GM06990 (cell line): ENCODE data around the gene LPP.

Experiments used
- DNase-seq: peaks from one replicate; pipeline ENCODE4 v3.0.0-alpha.2; 2011; ENCODE audit not compliant: insufficient read length; ENCODE audit errors: extremely low read depth
- H3K27me3 ChIP-seq: replicated peaks from 2 replicates; pipeline ENCODE4 v1.6.0; 2011; ENCODE audit warnings: low read length; ENCODE audit not compliant: control insufficient read depth, insufficient read depth
- H3K36me3 ChIP-seq: 2 replicates; pipeline ENCODE4 v1.5.1; 2011; ENCODE audit warnings: low read length; ENCODE audit not compliant: control insufficient read depth, insufficient read depth
- H3K4me3 ChIP-seq: replicated peaks from 2 replicates; pipeline ENCODE4 v1.5.1; 2011; ENCODE audit warnings: low read depth, mild to moderate bottlenecking, control low read depth, low read length
- CTCF ChIP-seq: IDR thresholded peaks from 2 replicates; pipeline ENCODE4 v1.5.1; 2011; ENCODE audit warnings: low read length, control low read depth, mild to moderate bottlenecking, inconsistent platforms; ENCODE audit not compliant: insufficient read depth, poor library complexity, severe bottlenecking

The LPP gene

GRCh38 chr3:188829576-188829975, 675.6 kb downstream of the LPP start:
- H3K36me3 ChIP-seq: no peaks in the 10 kb centered on the region
- H3K4me3 ChIP-seq: no peak overlapping the region
- TF ChIP-seq CTCF: no peak
- no peaks in the 10 kb centered on the region for H3K27me3 ChIP-seq
- DNase-seq: no peak

GRCh38 chr3:188830893-188831292, 676.9 kb downstream of the LPP start:
- Histone ChIP-seq H3K36me3 (no peaks in the 10 kb centered on the region), H3K27me3 (no peaks in the 10 kb centered on the region), H3K4me3 (no peak overlapping the region)
- peak; percentile 37 for TF ChIP-seq CTCF
- DNase-seq: no peak

GRCh38 chr3:188832146-188832545, 678.2 kb downstream of the LPP start:
- no peak for DNase-seq
- TF ChIP-seq CTCF: no peak
- H3K4me3 ChIP-seq: no peak overlapping the region
- H3K27me3 ChIP-seq: no peaks in the 10 kb centered on the region
- H3K36me3 ChIP-seq: no peaks in the 10 kb centered on the region

GRCh38 chr3:188832961-188833721, 679.2 kb downstream of the LPP start:
- no peak overlapping the region for H3K4me3 ChIP-seq
- no peak for DNase-seq
- H3K36me3 ChIP-seq: no peaks in the 10 kb centered on the region
- H3K27me3 ChIP-seq: no peaks in the 10 kb centered on the region
- TF ChIP-seq CTCF: no peak

- no peaks in the 10 kb centered on the region for H3K27me3 ChIP-seq
- H3K36me3 ChIP-seq: no peaks in the 10 kb centered on the region
- no peak overlapping the region for H3K4me3 ChIP-seq
- DNase-seq: no peak
- TF ChIP-seq CTCF: no peak
These were observed 680.4 kb downstream of the LPP start for GRCh38 chr3:188834349-188834748.
